HT1080 (cell line): Measurements from ENCODE around the gene ZBED6. TPM values are rescaled to one million over a fixed set of nuclear protein-coding genes. Genes with fewer than 3 reads are reported as not detected.
"Not testable (repeated sequence)": the region's sequence is repeated elsewhere in the genome, so short reads cannot be mapped to it uniquely, and the experiment has no call there.

Experiments
- DNase-seq: peaks from one replicate; pipeline ENCODE4 v3.0.0-alpha.2; 2015; ENCODE audit warnings: low read depth
- polyA plus RNA-seq, 2 experiments: library from polyadenylated mRNA; depleted of rRNA; stranded (reverse); fragments of >200 nt; gene quantifications; 2 replicates each; pipeline ENCODE4 v1.2.3, GENCODE V29; 2015
- total RNA-seq: library from RNA; depleted of rRNA; stranded (reverse); fragments of >200 nt; shearing (Covaris generic); gene quantifications from 2 replicates; pipeline ENCODE4 v1.2.3, GENCODE V29; 2014; rRNA removed

ZBED6 gene
- 3.2 and 8.1 TPM in 2 replicates for total RNA-seq
- 1.4 and 4.0 TPM in 2 replicates for polyA plus RNA-seq (2015; cell fraction: cytosol; rRNA removed)
- 5.9 and 7.7 TPM in 2 replicates for polyA plus RNA-seq (2015; cell fraction: nucleus; rRNA removed)

GRCh38 chr1:203795441-203796235 is at the start of gene ZBED6, which contains the start of gene ZC3H11A:
Gene ZBED6 (plus strand): TSS chr1:203795623. CDS start chr1:203797523, 1,900 bp downstream.
Gene ZC3H11A (plus strand): TSS chr1:203795623. CDS start chr1:203817071, 21,448 bp downstream.
- DNase-seq, result peak; percentile 95

- no peak for DNase-seq
These were observed 49.1 kb upstream of the ZBED6 start for GRCh38 chr1:203746281-203746680.

GRCh38 chr1:203751051-203751450 is 44.4 kb upstream of the ZBED6 start:
- DNase-seq, result no peak

- DNase-seq, result not testable (repeated sequence)
These were observed 43.6 kb upstream of the ZBED6 start for GRCh38 chr1:203751618-203752361.

GRCh38 chr1:203754455-203754864 is 41.0 kb upstream of the ZBED6 start:
- no peak for DNase-seq

GRCh38 chr1:203756036-203756435 is 39.4 kb upstream of the ZBED6 start:
- DNase-seq, result no peak

GRCh38 chr1:203758749-203759148 is 36.7 kb upstream of the ZBED6 start:
- DNase-seq, result not testable (repeated sequence)

- no peak for DNase-seq
These were observed 34.9 kb upstream of the ZBED6 start for GRCh38 chr1:203760506-203760905.

- DNase-seq, result not testable (repeated sequence)
These were observed 33.5 kb upstream of the ZBED6 start for GRCh38 chr1:203761958-203762357.

- DNase-seq, result no peak
These were observed 31.9 kb upstream of the ZBED6 start for GRCh38 chr1:203763505-203763904.

GRCh38 chr1:203764105-203765028 is 31.1 kb upstream of the ZBED6 start:
- no peak for DNase-seq

- no peak for DNase-seq
These were observed 30.2 kb upstream of the ZBED6 start, which contains the start of gene LAX1 for GRCh38 chr1:203765029-203765837. Gene LAX1 (plus strand): TSS chr1:203765183. CDS start chr1:203765566, 383 bp downstream.

- DNase-seq, result no peak
These were observed 27.2 kb upstream of the ZBED6 start for GRCh38 chr1:203768256-203768655.

- peak; percentile 62 for DNase-seq
These were observed 25.7 kb upstream of the ZBED6 start for GRCh38 chr1:203769505-203770343.

GRCh38 chr1:203771901-203772301 is 23.5 kb upstream of the ZBED6 start:
- no peak for DNase-seq

GRCh38 chr1:203772836-203773235 is 22.6 kb upstream of the ZBED6 start:
- no peak for DNase-seq

GRCh38 chr1:203776636-203777035 is 18.8 kb upstream of the ZBED6 start:
- DNase-seq, result no peak

GRCh38 chr1:203777596-203777995 is 17.8 kb upstream of the ZBED6 start:
- DNase-seq, result no peak

- DNase-seq, result no peak
These were observed 17.3 kb upstream of the ZBED6 start for GRCh38 chr1:203778146-203778545.
